HG02938 (cell line): ENCODE results near the gene PACSIN2.
"Not testable (repeated sequence)": the region's sequence is repeated elsewhere in the genome, so short reads cannot be mapped to it uniquely, and the experiment has no call there.

Experiments used
- ATAC-seq: cut with Tn5 transposase; IDR thresholded peaks from one replicate; pipeline ENCODE4 v1.9.1; 2021; ENCODE audit warnings: mild to moderate bottlenecking, moderate library complexity; ENCODE audit not compliant: unreplicated experiment

Gene PACSIN2

GRCh38 chr22:42947211-42947990, 67.5 kb downstream of the PACSIN2 start:
- ATAC-seq, result no peak

GRCh38 chr22:42946546-42947198, 68.3 kb downstream of the PACSIN2 start:
- no peak for ATAC-seq

GRCh38 chr22:42945736-42946135, 69.2 kb downstream of the PACSIN2 start:
- ATAC-seq, result no peak

- ATAC-seq, result no peak
These were observed 69.9 kb downstream of the PACSIN2 start for GRCh38 chr22:42945027-42945426.

- no peak for ATAC-seq
These were observed 70.5 kb downstream of the PACSIN2 start for GRCh38 chr22:42944409-42944808.

DNA sequence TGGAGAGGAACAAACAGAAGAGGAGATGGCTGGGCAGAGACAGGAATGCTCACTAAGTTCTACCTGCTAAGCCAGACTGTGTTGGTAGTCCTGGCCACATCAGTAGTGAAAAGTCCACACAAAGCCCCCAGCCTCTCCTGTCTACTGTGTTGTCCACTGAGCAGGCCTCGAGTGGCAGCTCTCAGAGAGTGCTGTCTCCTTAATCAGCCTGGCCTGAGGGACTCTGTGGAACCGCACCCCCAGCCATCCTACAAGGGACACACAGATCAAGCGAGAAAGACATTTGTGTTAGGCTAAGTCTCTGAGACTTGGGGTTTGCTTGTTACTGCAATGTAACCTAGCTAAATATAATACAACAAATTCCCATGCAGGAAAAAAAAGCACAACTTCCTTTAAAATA, 71.0 kb downstream of the PACSIN2 start:
- no peak for ATAC-seq

DNA sequence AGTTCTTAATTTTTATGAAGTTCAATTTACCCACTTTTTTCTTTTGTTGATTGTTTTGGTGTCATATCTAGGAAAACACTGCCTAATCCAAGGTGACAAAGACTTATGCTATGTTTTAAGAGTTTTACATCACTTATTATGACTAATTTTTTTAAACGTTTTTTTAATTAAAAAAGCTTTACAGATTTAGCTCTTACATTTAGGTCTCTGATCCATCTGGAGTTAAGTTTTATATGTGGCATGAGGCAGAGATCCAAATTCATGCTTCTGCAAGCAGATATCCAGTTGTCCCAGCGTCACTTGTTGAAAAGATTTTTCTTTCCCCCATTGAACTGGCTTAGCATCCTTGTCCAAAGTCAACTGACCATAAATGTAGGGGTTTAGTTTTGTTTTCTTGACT, 72.6 kb downstream of the PACSIN2 start:
- no peak for ATAC-seq

GRCh38 chr22:42939941-42940653, 74.9 kb downstream of the PACSIN2 start:
- ATAC-seq, result no peak

GRCh38 chr22:42939451-42939881, 75.5 kb downstream of the PACSIN2 start:
- ATAC-seq, result no peak

DNA sequence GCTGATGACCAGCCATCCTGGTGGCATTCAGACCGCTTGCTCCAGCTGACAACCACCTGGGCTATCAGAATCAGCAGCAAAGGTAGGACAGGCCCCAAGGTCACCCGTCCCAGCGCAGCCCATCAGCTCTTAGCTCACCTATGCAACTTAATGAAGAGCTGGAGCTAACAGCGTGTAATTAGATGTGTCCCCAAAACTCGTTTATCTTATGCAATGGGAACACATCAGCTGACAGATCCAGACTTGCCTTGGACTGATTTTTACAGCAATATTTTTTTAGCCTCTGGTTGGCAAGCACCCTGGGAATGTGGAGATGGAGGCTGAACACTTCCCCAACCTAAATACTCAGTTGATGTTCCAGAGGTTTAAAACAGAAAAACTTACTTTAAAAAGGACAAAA, 76.0 kb downstream of the PACSIN2 start:
- no peak for ATAC-seq

GRCh38 chr22:42938449-42938848, 76.5 kb downstream of the PACSIN2 start:
- no peak for ATAC-seq

DNA sequence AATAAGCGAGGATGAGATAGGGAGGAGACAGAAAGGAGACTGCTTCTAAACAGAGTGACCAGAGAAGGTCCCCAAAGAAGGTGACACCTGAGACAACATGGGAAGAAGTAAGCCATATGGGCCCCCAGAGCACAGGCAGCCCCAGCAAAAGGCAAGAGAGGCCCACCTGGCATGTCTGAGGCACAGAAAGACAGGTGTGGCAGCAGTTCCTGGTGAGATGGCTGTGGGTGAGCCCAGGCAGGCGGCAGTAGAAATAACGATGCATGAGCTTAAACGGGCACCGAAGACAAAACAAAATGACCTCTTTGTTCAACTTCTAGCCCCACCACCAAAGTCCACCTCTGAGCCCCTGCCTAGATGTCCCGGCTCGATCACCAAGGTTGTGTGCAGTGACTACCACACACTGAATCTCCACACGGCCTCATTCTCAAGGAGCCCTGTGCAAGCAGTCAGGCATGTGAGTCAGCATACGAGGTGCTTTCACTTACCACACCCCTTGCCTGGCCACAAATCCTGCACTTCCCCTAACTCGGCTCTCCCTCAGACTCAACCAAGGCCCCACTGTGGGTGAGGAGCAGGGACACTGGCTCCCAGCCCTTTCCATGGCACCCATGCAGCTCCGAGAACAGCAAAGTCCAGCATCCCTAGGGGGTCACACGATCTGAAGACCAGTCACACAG, 77.6 kb downstream of the PACSIN2 start:
- no peak for ATAC-seq

DNA sequence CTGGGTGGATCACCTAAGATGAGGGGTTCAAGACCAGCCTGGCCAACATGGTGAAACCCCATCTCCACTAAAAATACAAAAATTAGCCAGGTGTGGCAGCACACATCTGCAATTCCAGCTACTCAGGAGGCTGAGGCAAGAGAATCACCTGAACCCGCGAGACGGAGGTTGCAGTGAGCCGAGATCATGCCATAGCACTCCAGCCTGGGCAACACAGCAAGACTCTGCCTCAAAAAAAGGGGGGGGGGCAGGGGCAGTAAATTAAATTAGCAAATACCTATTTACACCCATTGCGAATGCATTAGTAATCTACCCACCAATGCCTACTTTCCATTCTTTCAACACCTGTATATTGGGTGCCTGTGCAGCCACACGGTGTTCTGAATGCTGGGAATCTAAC, 78.3 kb downstream of the PACSIN2 start:
- not testable (repeated sequence) for ATAC-seq

- ATAC-seq, result no peak
These were observed 80.6 kb downstream of the PACSIN2 start for GRCh38 chr22:42934338-42934737.

- ATAC-seq, result peak; percentile 50
These were observed 81.4 kb downstream of the PACSIN2 start for GRCh38 chr22:42933485-42934091.

GRCh38 chr22:42932857-42933484, 82.0 kb downstream of the PACSIN2 start:
- ATAC-seq, result no peak

DNA sequence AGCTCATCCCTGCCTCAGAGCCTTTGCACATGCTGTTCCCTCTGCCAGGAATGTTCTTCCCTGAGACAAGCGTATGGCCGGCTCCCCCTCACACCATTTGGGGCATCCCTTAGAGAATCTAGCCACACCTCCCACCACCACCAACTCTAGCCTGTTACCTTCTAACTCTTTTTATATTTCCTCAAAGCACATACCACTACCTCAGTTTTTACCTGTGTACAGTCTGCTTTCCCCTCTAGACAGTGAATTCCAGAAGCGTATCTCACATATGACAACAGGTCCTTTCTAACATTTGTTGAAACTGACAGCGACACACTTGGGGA, 82.8 kb downstream of the PACSIN2 start:
- ATAC-seq, result no peak

- ATAC-seq, result peak; percentile 42
These were observed 83.3 kb downstream of the PACSIN2 start for GRCh38 chr22:42931421-42932196.

GRCh38 chr22:42930810-42931420, 84.0 kb downstream of the PACSIN2 start:
- peak; percentile 7 for ATAC-seq
